Measurements from ENCODE around the gene PSMG4.

Gene PSMG4

DNA sequence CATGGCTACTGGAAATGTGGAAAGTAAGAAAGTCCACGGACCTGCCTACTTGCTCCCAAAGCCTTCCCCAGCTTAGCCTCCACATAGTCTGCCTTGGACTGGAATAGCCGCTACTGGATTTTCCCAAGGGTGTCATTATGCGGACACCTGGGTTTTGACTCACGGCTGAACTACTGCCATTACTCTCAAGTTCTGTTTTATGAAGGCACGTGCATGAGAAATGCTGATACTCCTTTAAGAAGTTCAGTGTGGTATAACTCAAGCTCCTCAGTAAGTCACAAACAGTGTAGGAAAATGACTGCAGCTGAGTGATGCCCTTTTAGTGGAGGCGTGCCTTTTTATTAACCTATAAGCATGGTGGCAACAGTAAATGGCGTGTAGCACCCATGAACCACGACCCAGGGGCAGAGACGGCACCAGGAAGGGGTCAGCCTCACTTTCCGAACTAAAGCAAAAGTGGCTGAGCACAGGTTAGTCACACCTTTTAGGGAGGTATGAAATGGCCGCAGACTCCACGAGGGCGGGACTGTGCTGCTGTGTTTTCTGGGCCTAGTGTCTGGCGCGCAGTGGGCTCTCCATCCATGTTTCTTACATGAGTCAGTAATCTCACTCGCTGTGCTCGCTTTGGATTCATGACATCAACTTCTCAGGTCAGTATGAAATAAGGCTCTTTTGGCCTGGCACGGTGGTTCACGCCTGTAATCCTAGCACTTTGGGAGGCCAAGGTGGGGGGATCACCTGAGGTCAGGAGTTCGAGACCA is 23.9 kb downstream of the PSMG4 start:
- TF ChIP-seq, protein P1, sequence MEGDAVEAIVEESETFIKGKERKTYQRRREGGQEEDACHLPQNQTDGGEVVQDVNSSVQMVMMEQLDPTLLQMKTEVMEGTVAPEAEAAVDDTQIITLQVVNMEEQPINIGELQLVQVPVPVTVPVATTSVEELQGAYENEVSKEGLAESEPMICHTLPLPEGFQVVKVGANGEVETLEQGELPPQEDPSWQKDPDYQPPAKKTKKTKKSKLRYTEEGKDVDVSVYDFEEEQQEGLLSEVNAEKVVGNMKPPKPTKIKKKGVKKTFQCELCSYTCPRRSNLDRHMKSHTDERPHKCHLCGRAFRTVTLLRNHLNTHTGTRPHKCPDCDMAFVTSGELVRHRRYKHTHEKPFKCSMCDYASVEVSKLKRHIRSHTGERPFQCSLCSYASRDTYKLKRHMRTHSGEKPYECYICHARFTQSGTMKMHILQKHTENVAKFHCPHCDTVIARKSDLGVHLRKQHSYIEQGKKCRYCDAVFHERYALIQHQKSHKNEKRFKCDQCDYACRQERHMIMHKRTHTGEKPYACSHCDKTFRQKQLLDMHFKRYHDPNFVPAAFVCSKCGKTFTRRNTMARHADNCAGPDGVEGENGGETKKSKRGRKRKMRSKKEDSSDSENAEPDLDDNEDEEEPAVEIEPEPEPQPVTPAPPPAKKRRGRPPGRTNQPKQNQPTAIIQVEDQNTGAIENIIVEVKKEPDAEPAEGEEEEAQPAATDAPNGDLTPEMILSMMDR (conservative IDR thresholded peaks at IDR 0.05; ENCODE audit: low read length), result no peak
- H3K4me3 ChIP-seq (ENCODE audit: low read length), result no peak overlapping the region
- no peak for DNase-seq (ENCODE audit: low read depth)

DNA sequence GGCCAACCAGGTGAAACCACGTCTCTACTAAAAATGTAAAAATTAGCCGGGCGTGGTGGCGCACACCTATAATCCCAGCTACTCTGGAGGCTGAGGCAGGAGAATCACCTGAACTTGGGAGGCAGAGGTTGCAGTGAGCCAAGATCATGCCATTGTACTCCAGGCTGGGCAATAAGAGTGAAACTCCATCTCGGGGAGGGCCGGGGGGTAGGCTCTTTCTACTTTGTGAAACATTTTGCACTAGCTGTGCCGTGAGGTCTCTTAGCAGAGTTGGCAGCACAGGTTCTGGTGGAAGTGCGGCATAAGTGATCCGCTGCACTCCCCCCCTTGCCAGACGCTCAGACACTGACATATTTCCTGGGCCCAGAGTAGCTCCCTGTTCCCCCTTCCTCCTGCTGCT is 24.5 kb downstream of the PSMG4 start:
- TF ChIP-seq, protein P1 (conservative IDR thresholded peaks at IDR 0.05; ENCODE audit: low read length), result no peak
- no peak for DNase-seq (ENCODE audit: low read depth)
- no peak overlapping the region for H3K4me3 ChIP-seq (ENCODE audit: low read length)

DNA sequence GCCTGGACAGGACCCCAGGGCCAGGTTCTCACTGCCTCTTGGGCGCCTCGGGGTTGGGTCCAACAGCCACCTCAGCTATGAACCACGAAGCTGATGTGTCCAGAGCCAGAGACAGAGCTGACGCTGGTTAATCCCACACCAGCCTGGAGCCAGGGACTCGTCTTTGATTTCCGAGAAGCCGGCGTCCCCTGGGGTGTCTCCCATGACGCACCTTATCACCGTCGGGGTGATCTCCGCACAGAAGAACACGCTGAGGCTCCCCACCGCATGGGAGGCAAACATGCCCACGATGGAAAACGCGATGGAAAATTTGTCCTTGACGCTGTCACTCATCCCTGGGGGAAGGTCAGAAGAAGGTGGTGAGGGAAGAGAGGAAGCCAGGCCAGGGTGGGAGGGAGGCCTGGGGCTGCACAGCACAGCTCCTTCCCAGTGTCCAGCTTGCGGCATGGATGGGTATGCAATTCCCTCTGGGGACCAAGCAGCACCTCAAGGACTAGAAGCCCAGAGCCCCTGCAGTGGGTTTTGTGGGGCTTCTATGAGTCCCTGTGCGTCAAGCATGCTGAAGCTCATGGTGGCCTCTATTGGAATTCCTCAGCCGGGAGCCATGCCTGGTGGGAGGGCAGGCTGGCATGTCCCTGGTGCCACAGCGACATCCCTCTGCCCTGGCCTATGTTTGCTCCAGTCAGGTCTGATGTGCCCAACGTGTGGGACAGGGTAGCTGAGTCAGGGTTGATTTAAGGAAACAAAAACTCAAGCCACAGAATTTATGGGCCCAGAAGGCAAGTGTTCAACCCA is 25.1 kb downstream of the PSMG4 start:
- no peak for DNase-seq (ENCODE audit: low read depth)
- TF ChIP-seq, protein P1 (conservative IDR thresholded peaks at IDR 0.05; ENCODE audit: low read length), result no peak
- H3K4me3 ChIP-seq (ENCODE audit: low read length), result no peak overlapping the region

DNA sequence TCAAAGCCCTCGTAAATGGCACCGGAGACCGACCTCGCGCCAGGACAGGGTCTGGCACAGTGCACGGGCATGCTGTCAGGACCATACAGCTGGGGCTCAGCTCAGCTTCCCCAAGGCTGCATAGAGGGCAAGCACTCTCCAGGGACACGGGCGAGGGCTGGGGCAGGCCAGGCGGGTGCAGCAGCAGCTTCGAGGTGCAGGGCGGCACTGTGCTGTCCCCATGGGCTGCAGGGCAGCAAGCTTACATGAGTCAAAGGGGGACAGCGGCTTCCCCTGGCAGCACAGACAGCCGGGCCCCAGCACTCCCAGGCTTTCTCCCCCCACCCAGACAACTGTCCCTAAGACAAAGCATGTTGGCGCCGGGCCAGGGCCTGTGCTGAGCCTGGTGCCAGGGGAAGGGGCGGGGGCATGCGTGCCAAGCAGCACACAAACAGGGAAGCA is 25.7 kb downstream of the PSMG4 start:
- H3K4me3 ChIP-seq (ENCODE audit: low read length), result no peak overlapping the region
- no peak for DNase-seq (ENCODE audit: low read depth)
- TF ChIP-seq, protein P1 (conservative IDR thresholded peaks at IDR 0.05; ENCODE audit: low read length), result no peak

DNA sequence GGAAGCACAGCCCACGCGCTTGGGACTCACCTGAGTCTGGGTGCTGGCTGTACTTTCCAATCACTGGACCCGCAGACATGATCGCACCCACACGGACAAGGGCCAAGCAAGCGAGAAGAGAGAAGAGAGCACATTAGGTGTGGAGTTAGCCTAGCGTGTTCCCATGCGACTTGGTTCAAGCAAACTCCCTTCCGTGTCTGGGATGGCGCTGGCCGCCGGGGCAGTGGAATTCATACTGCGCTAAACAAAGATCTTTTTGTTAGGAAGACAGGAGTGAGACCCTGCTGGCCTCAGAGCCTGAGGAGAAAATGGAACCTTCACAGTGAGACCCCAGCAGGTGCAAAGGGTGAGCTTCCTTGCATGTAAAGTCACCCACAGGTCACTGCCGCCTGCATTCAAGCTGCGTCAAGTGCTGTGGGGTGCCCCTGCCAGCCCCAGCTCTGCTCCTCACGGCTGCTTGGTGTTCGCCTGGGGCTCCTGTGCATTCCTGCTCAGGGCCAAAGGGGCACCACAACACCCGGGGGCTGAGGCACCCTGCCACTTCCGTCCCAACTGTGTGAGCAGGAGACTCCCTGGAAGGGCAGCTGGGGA is 26.4 kb downstream of the PSMG4 start:
- DNase-seq (ENCODE audit: low read depth), result no peak
- H3K4me3 ChIP-seq (ENCODE audit: low read length), result no peak overlapping the region
- TF ChIP-seq, protein P1 (conservative IDR thresholded peaks at IDR 0.05; ENCODE audit: low read length), result no peak

DNA sequence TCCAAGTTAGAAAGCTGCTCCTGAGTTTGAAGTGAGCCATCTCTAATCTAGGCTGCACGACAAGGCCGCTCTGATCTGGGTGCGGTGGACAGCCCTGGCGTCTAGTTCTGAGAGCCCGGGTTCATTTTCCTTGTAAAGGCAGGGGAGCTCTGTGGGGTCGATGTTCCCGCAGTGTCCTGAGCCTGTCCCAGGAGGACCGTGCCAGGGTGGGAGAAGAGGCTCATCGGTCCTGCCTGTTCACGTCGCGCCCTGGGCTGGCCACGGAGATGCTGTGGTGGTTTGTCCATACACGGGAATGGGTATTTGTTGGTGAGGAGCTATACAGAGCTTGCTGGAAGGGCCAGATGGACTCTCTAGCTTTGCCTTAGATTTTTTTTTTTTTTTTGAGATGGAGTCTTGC is 27.0 kb downstream of the PSMG4 start:
- DNase-seq (ENCODE audit: low read depth), result no peak
- no peak overlapping the region for H3K4me3 ChIP-seq (ENCODE audit: low read length)
- TF ChIP-seq, protein P1 (conservative IDR thresholded peaks at IDR 0.05; ENCODE audit: low read length), result no peak
